Natural killer cell (primary cell): ENCODE results near the gene GALNTL6. TPM values are rescaled to one million over a fixed set of nuclear protein-coding genes. Genes with fewer than 3 reads are reported as not detected.

ENCODE experiments used
- ATAC-seq, 3 donors: fragments of 150-1000 bp in 2 of 3; fragments of 200-7000 bp in 1 of 3; cut with Tn5 transposase; 1 replicate in 1 of 3; 2 replicates in 2 of 3; pipeline ENCODE4 v1.10.0; 2021; ENCODE audit warnings: mild to moderate bottlenecking in 2 of 3, moderate library complexity in 2 of 3
- DNase-seq, 2 donors: peaks; one replicate each; pipeline versions ENCODE4 v3.0.0 to v3.0.0-alpha.2; 2013 to 2021; ENCODE audit warnings: mixed read lengths in 1 of 2
- H3K27ac ChIP-seq: one replicate; pipeline ENCODE4 v1.5.1; 2013; ENCODE audit warnings: mild to moderate bottlenecking, low read length
- H3K27me3 ChIP-seq: one replicate; pipeline ENCODE4 v1.6.1; 2013; ENCODE audit warnings: low read length; ENCODE audit not compliant: control insufficient read depth, insufficient read depth
- H3K36me3 ChIP-seq: one replicate; pipeline ENCODE4 v1.6.1; 2013; ENCODE audit warnings: low read length; ENCODE audit not compliant: control insufficient read depth, insufficient read depth
- H3K4me1 ChIP-seq: one replicate; pipeline ENCODE4 v1.6.1; 2013; ENCODE audit warnings: low read length; ENCODE audit not compliant: control insufficient read depth, insufficient read depth
- H3K4me3 ChIP-seq: one replicate; pipeline ENCODE4 v1.5.1; 2013; ENCODE audit warnings: low read length
- H3K9me3 ChIP-seq: one replicate; pipeline ENCODE4 v1.6.1; 2013; ENCODE audit warnings: low read length; ENCODE audit not compliant: control insufficient read depth, insufficient read depth
- H3K27ac Mint-ChIP-seq, 2 donors: one replicate each; pipeline ENCODE4 v1.8.0; 2022; ENCODE audit warnings: mild to moderate bottlenecking in 2 of 2, mixed read lengths in 2 of 2, moderate library complexity in 1 of 2
- H3K27me3 Mint-ChIP-seq, 2 donors: one replicate each; pipeline ENCODE4 v1.8.0; 2022; ENCODE audit warnings: low read depth in 2 of 2, mixed read lengths in 2 of 2
- H3K36me3 Mint-ChIP-seq: one replicate; pipeline ENCODE4 v1.8.0; 2022; ENCODE audit warnings: mixed read lengths
- H3K4me1 Mint-ChIP-seq, 2 donors: one replicate each; pipeline ENCODE4 v1.8.0; 2022; ENCODE audit warnings: mixed read lengths in 2 of 2
- H3K4me3 Mint-ChIP-seq: one replicate; pipeline ENCODE4 v1.8.0; 2022; ENCODE audit warnings: mild to moderate bottlenecking, moderate library complexity, mixed read lengths
- H3K9me3 Mint-ChIP-seq, 2 donors: one replicate each; pipeline ENCODE4 v1.8.0; 2022; ENCODE audit warnings: mixed read lengths in 2 of 2
- WGBS: methylation state at CpG from one replicate; pipeline ENCODE4 v1.1.7; 2013; ENCODE audit warnings: missing lambda C conversion rate; ENCODE audit not compliant: insufficient coverage; 5-methylcytosine and 5-hydroxymethylcytosine counted together
- intact Hi-C: fragments of 100-400 bp; cut with micrococcal nuclease; formaldehyde crosslinking; loops from one replicate; pipeline ENCODE4 v1.14.2; 2022
- total RNA-seq, 4 donors: library from RNA; stranded (reverse); fragments of 120-200 nt in 1 of 4; gene quantifications; one replicate each; pipeline versions ENCODE4 v1.2.3 to v1.2.4, GENCODE V29; 2013 to 2022
- TF ChIP-seq, protein P1 (sequence below): fragments of 200-600 bp; IDR thresholded peaks from one replicate; pipeline ENCODE4 v1.8.0; 2022; ENCODE audit warnings: antibody characterized with exemption

The GALNTL6 gene
- total RNA-seq, 3 donors from 2014 or later (not counting 1 experiment from before 2014, with no cell fraction given): not detected

GRCh38 chr4:172125443-172125842 lies 312.2 kb downstream of the GALNTL6 start:
- H3K9me3 Mint-ChIP-seq: peaks cover 12 to 14% of the 10 kb centered on the region in 2 donors
- H3K27me3 ChIP-seq: no peaks in the 10 kb centered on the region
- TF ChIP-seq, protein P1, sequence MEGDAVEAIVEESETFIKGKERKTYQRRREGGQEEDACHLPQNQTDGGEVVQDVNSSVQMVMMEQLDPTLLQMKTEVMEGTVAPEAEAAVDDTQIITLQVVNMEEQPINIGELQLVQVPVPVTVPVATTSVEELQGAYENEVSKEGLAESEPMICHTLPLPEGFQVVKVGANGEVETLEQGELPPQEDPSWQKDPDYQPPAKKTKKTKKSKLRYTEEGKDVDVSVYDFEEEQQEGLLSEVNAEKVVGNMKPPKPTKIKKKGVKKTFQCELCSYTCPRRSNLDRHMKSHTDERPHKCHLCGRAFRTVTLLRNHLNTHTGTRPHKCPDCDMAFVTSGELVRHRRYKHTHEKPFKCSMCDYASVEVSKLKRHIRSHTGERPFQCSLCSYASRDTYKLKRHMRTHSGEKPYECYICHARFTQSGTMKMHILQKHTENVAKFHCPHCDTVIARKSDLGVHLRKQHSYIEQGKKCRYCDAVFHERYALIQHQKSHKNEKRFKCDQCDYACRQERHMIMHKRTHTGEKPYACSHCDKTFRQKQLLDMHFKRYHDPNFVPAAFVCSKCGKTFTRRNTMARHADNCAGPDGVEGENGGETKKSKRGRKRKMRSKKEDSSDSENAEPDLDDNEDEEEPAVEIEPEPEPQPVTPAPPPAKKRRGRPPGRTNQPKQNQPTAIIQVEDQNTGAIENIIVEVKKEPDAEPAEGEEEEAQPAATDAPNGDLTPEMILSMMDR: no peak
- H3K36me3 ChIP-seq: no peaks in the 10 kb centered on the region
- H3K36me3 Mint-ChIP-seq: no peaks in the 10 kb centered on the region
- no peaks in the 10 kb centered on the region for H3K4me1 Mint-ChIP-seq
- ATAC-seq (no peak), DNase-seq (no peak)
- H3K4me3 Mint-ChIP-seq: no peak overlapping the region
- H3K4me3 ChIP-seq: no peak overlapping the region
- H3K27ac Mint-ChIP-seq: no peak overlapping the region
- no peaks in the 10 kb centered on the region for H3K4me1 ChIP-seq
- no peaks in the 10 kb centered on the region for H3K27me3 Mint-ChIP-seq
- intact Hi-C loops: no loop called here
- no peak overlapping the region for H3K27ac ChIP-seq
- H3K9me3 ChIP-seq: no peaks in the 10 kb centered on the region

GRCh38 chr4:172127168-172127567 lies 314.0 kb downstream of the GALNTL6 start:
- WGBS: 96% methylated on average over 4 of the region's 4 CpGs
- Histone ChIP-seq H3K36me3 (no peaks in the 10 kb centered on the region), H3K27me3 (no peaks in the 10 kb centered on the region), H3K4me1 (no peaks in the 10 kb centered on the region), H3K27ac (no peak overlapping the region), H3K4me3 (no peak overlapping the region), H3K9me3 (no peaks in the 10 kb centered on the region)
- H3K4me1 Mint-ChIP-seq: no peaks in the 10 kb centered on the region
- H3K27ac Mint-ChIP-seq: no peak overlapping the region
- TF ChIP-seq, protein P1: no peak
- DNase-seq (no peak), ATAC-seq (no peak)
- H3K27me3 Mint-ChIP-seq: no peaks in the 10 kb centered on the region
- intact Hi-C loops: no loop called here
- H3K36me3 Mint-ChIP-seq: no peaks in the 10 kb centered on the region
- peaks cover 7 to 8% of the 10 kb centered on the region in 2 donors for H3K9me3 Mint-ChIP-seq
- no peak overlapping the region for H3K4me3 Mint-ChIP-seq

DNA sequence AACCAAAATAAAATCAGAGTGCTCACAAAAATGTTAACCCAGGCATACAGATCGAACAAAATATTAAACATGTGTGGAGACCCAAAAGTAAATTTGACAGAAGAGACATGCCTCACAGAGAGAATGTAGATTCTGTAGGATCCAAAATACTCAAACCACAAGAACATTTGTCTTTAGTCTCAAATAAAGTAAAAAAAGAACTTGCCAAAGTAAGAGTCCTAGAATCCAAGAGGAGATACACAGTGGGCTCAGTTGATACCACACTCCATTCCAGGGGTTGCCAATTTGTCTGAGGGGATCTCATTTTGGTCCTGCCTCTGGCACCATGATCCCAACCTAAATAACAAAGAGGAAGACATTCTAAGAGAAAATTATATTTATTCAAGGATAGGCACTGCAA lies 316.4 kb downstream of the GALNTL6 start:
- H3K4me1 Mint-ChIP-seq: no peaks in the 10 kb centered on the region
- intact Hi-C loops: no loop called here
- TF ChIP-seq, protein P1: no peak
- no peak overlapping the region for H3K27ac Mint-ChIP-seq
- H3K27me3 Mint-ChIP-seq: no peaks in the 10 kb centered on the region
- no peaks in the 10 kb centered on the region for H3K9me3 ChIP-seq
- no peaks in the 10 kb centered on the region for H3K27me3 ChIP-seq
- H3K4me1 ChIP-seq: no peaks in the 10 kb centered on the region
- WGBS: 100% methylated on average over 1 of the region's 1 CpG
- H3K36me3 ChIP-seq: no peaks in the 10 kb centered on the region
- no peak overlapping the region for H3K4me3 Mint-ChIP-seq
- no peak for DNase-seq
- H3K27ac ChIP-seq: no peak overlapping the region
- H3K36me3 Mint-ChIP-seq: no peaks in the 10 kb centered on the region
- H3K9me3 Mint-ChIP-seq: peaks cover 7 to 11% of the 10 kb centered on the region in 2 donors
- ATAC-seq: no peak
- H3K4me3 ChIP-seq: no peak overlapping the region

DNA sequence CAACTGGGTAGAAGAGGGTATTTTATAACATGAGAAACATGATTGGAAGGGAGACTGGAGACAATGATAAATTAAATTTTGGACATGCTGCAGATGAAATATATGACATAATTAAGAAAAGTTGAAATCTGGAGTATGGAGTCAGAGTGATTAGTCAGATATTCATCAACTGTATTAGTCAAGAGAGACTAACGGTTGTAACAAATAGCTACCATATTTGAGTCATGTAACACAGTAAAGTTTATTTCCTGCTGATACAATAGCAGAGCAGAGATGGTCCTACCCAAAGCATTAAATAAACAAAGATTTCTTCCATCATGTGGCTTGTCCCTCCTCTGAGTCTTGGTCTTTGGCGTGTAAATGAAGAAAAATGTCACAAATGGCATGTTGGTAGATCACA lies 321.3 kb downstream of the GALNTL6 start:
- Histone ChIP-seq H3K27me3 (no peaks in the 10 kb centered on the region), H3K9me3 (no peaks in the 10 kb centered on the region), H3K36me3 (no peaks in the 10 kb centered on the region), H3K27ac (no peak overlapping the region), H3K4me1 (no peaks in the 10 kb centered on the region), H3K4me3 (no peak overlapping the region)
- no peak overlapping the region for H3K27ac Mint-ChIP-seq
- intact Hi-C loops: no loop called here
- TF ChIP-seq, protein P1: no peak
- WGBS: 92% methylated on average over 2 of the region's 2 CpGs
- ATAC-seq (no peak), DNase-seq (no peak)
- peaks cover 6% of the 10 kb centered on the region in 2 donors for H3K9me3 Mint-ChIP-seq
- H3K4me1 Mint-ChIP-seq: no peaks in the 10 kb centered on the region
- H3K27me3 Mint-ChIP-seq: no peaks in the 10 kb centered on the region
- H3K4me3 Mint-ChIP-seq: no peak overlapping the region
- no peaks in the 10 kb centered on the region for H3K36me3 Mint-ChIP-seq
